K562 (cell line): Measurements from ENCODE around the gene PFDN4. TPM values are rescaled to one million over a fixed set of nuclear protein-coding genes. Genes with fewer than 3 reads are reported as not detected.

Source experiments
- ATAC-seq: fragments of 200-7000 bp; cut with Tn5 transposase; 3 replicates; pipeline ENCODE4 v1.9.1; 2020; ENCODE audit warnings: moderate library complexity
- BruUV-seq: library from RNA; stranded (reverse); fragments of 400-500 nt; replicated peaks from 2 replicates; lab custom pipeline; 2021; lab: Mats Ljungman, UMichigan
- CTCF ChIA-PET: fragments of 300-600 bp; formaldehyde crosslinking; extraction: SDS; loops from one replicate; lab custom pipeline; 2021; ENCODE audit warnings: low intra/inter-chr PET ratio; lab: Yijun Ruan, JAX
- POLR2A ChIA-PET: fragments of 300-600, 350-650 bp; sonication (Branson Sonifier 250); formaldehyde crosslinking; extraction: SDS; loops from one replicate; lab custom pipeline; 2021; ENCODE audit warnings: antibody characterized with exemption, inconsistent platforms; lab: Yijun Ruan, JAX
- DNase-seq, 4 experiments: peaks; one replicate each; pipeline versions ENCODE4 v3.0.0 to v3.0.0-alpha.2; 2011 to 2018; ENCODE audit warnings: low spot score in 3 of 4, mixed read lengths in 3 of 4; ENCODE audit errors: extremely low read depth in 1 of 4
- FAIRE-seq: peaks from 2 replicates; lab custom pipeline; 2011; peaks lifted over from hg19 to GRCh38; lab: Jason Lieb, UNC
- H2AFZ ChIP-seq: 2 replicates; pipeline ENCODE4 v1.6.0; 2011; ENCODE audit warnings: low read depth, low read length, control low read depth, inconsistent platforms
- H3K27ac ChIP-seq: fragments of 200-600 bp; 3 replicates; pipeline ENCODE4 v1.8.0; 2011; ENCODE audit warnings: low read depth, mild to moderate bottlenecking, control low read depth, inconsistent platforms, low read length, moderate library complexity, mixed read lengths; ENCODE audit errors: extremely low read depth
- H3K27me3 ChIP-seq, 2 experiments: fragments of 300-600 bp in 1 of 2; 2 replicates in 1 of 2; 3 replicates in 1 of 2; pipeline versions ENCODE4 v1.6.0 to v1.8.0; 2011; ENCODE audit warnings: inconsistent platforms in 2 of 2, low read length in 2 of 2, mild to moderate bottlenecking in 1 of 2, mixed read lengths in 1 of 2, moderate library complexity in 1 of 2; ENCODE audit not compliant: control insufficient read depth in 2 of 2, insufficient read depth in 2 of 2
- H3K36me3 ChIP-seq: fragments of 300-600 bp; 3 replicates; pipeline ENCODE4 v1.8.0; 2011; ENCODE audit warnings: mild to moderate bottlenecking, low read length, inconsistent platforms; ENCODE audit not compliant: control insufficient read depth, insufficient read depth
- H3K4me1 ChIP-seq, 2 experiments: fragments of 200-600 bp in 1 of 2; replicated peaks in 1 of 2; 2 replicates in 1 of 2; 3 replicates in 1 of 2; pipeline versions ENCODE4 v1.5.1 to v1.8.0; 2011; ENCODE audit warnings: inconsistent platforms in 2 of 2, low read length in 2 of 2, mild to moderate bottlenecking in 1 of 2, mixed read lengths in 1 of 2, moderate library complexity in 1 of 2; ENCODE audit not compliant: control insufficient read depth in 2 of 2, insufficient read depth in 2 of 2
- H3K4me2 ChIP-seq: 2 replicates; pipeline ENCODE4 v1.6.1; 2011; ENCODE audit warnings: low read length, control low read depth, inconsistent platforms, mixed read lengths; ENCODE audit not compliant: insufficient read depth
- H3K4me3 ChIP-seq: fragments of 200-600 bp; sonication (generic), shearing (Covaris generic); 2 replicates; pipeline ENCODE4 v1.5.1; 2016; ENCODE audit warnings: control low read depth, inconsistent platforms
- H3K79me2 ChIP-seq: fragments of 200-600 bp; 3 replicates; pipeline ENCODE4 v1.8.0; 2011; ENCODE audit warnings: low read length, inconsistent platforms; ENCODE audit not compliant: control insufficient read depth, insufficient read depth
- H3K9ac ChIP-seq, 2 experiments: 2 replicates each; pipeline versions ENCODE4 v1.6.0 to v1.6.1; 2011; ENCODE audit warnings: low read depth in 2 of 2, low read length in 2 of 2, control low read depth in 1 of 2, inconsistent platforms in 1 of 2, mild to moderate bottlenecking in 1 of 2, mixed read lengths in 1 of 2; ENCODE audit not compliant: insufficient read depth in 1 of 2
- H3K9me1 ChIP-seq: one replicate; pipeline ENCODE4 v1.6.0; 2011; ENCODE audit warnings: inconsistent platforms, mild to moderate bottlenecking, low read length, moderate library complexity; ENCODE audit not compliant: control insufficient read depth, insufficient read depth
- H3K9me3 ChIP-seq: replicated peaks from 2 replicates; pipeline ENCODE4 v1.5.1; 2011; ENCODE audit warnings: low read depth, low read length, inconsistent platforms; ENCODE audit not compliant: control insufficient read depth, insufficient read depth
- H4K20me1 ChIP-seq: replicated peaks from 2 replicates; pipeline ENCODE4 v1.6.1; 2011; ENCODE audit warnings: low read length, inconsistent platforms, mixed read lengths; ENCODE audit not compliant: control insufficient read depth, insufficient read depth
- ZNF75A ChIP-seq: fragments of 450-650 bp; formaldehyde crosslinking; IDR thresholded peaks from 2 replicates; pipeline ENCODE4 v1.4.0; 2020; ENCODE audit warnings: mild to moderate bottlenecking
- WGBS: fragments of 100-300 bp; shearing (Covaris generic); methylation state at CpG from one replicate; pipeline ENCODE4 v1.1.6; 2016; ENCODE audit warnings: low coverage, mixed read lengths; ENCODE audit not compliant: insufficient coverage; ENCODE audit errors: missing lambda C conversion rate; 5-methylcytosine and 5-hydroxymethylcytosine counted together
- in situ Hi-C: fragments of 300-500 bp; cut with MboI; formaldehyde crosslinking; loops from 4 replicates; pipeline ENCODE4 v1.15.0; 2018; ENCODE audit warnings: inconsistent platforms, mixed read lengths
- intact Hi-C: fragments of 100-400 bp; cut with micrococcal nuclease; formaldehyde crosslinking; loops from 2 replicates; pipeline ENCODE4 v1.14.2; 2022
- polyA plus RNA-seq, 8 experiments: library from polyadenylated mRNA; depleted of rRNA in 4 of 8; stranded (reverse) in 5 of 8; unstranded in 3 of 8; fragments of >200 nt; fragmentation: Nextera tagmentation in 2 of 8; fragmentation: Illumina TruSeq in 1 of 8; extraction: Ambion mirVana in 2 of 8; extraction: Trizol in 1 of 8; gene quantifications; 2 replicates each; pipeline versions ENCODE4 v1.2.1 to v1.2.3, GENCODE V29; 2011 to 2014; ENCODE audit warnings: inconsistent platforms in 1 of 8, missing spikeins in 1 of 8
- total RNA-seq, 7 experiments: library from RNA; depleted of rRNA in 6 of 7; stranded (reverse); fragments of >200 nt in 6 of 7; fragmentation: Illumina TruSeq in 2 of 7; extraction: Trizol in 2 of 7; gene quantifications; 2 replicates each; pipeline versions ENCODE4 v1.2.1 to v1.2.3, GENCODE V29; 2011 to 2021; ENCODE audit warnings: low replicate concordance in 1 of 7
- TF ChIP-seq, protein P1 (sequence below), 3 experiments: fragments of 200-800 bp in 1 of 3; fragments of 250-450 bp in 1 of 3; fragments of 450-650 bp in 1 of 3; sonication (Bioruptor Pico) in 1 of 3; sonication (Bioruptor generic) in 1 of 3; formaldehyde crosslinking in 1 of 3; IDR thresholded peaks; 2 replicates each; pipeline versions ENCODE4 v1.6.1 to v1.8.0; 2016 to 2022; ENCODE audit warnings: mild to moderate bottlenecking in 2 of 3, missing genetic modification characterization in 2 of 3, missing compliant biosample characterization in 1 of 3, moderate library complexity in 1 of 3

PFDN4 gene
- total and polyA plus RNA-seq, 9 of the 15 experiments (the other 6 are each of a cell fraction or from before 2014, with no cell fraction given), result 60.1 to 214 (median 122) TPM

- POLR2A ChIA-PET, result no interaction called here
- intact Hi-C loops, result no loop called here
- Histone ChIP-seq H3K27me3 (peaks cover 3 to 15% of the 10 kb centered on the region in 2 experiments; a peak in 3 of 5 replicates), H3K9ac (no peak overlapping the region), H3K9me1 (no peaks in the 10 kb centered on the region), H3K79me2 (peaks cover 18% of the 10 kb centered on the region), H3K4me3 (no peak overlapping the region), H2AFZ (peak overlapping the region; percentile 19; the same call in 1 of the 2 replicates), H4K20me1 (no peaks in the 10 kb centered on the region), H3K36me3 (no peaks in the 10 kb centered on the region), H3K9me3 (no peaks in the 10 kb centered on the region), H3K4me1 (peaks cover 6 to 7% of the 10 kb centered on the region in 2 experiments; a peak in 3 of 5 replicates)
- ATAC-seq (no peak), DNase-seq (no peak), FAIRE-seq (no peak)
- in situ Hi-C loops, result loop anchor here (25.0 kb wide), 1 partner anchor 642 kb away; no protein-coding TSS in a partner anchor
- WGBS, result 36% methylated on average over 5 of the region's 5 CpGs
- BruUV-seq, result no TSS peak
- TF ChIP-seq, protein P1, sequence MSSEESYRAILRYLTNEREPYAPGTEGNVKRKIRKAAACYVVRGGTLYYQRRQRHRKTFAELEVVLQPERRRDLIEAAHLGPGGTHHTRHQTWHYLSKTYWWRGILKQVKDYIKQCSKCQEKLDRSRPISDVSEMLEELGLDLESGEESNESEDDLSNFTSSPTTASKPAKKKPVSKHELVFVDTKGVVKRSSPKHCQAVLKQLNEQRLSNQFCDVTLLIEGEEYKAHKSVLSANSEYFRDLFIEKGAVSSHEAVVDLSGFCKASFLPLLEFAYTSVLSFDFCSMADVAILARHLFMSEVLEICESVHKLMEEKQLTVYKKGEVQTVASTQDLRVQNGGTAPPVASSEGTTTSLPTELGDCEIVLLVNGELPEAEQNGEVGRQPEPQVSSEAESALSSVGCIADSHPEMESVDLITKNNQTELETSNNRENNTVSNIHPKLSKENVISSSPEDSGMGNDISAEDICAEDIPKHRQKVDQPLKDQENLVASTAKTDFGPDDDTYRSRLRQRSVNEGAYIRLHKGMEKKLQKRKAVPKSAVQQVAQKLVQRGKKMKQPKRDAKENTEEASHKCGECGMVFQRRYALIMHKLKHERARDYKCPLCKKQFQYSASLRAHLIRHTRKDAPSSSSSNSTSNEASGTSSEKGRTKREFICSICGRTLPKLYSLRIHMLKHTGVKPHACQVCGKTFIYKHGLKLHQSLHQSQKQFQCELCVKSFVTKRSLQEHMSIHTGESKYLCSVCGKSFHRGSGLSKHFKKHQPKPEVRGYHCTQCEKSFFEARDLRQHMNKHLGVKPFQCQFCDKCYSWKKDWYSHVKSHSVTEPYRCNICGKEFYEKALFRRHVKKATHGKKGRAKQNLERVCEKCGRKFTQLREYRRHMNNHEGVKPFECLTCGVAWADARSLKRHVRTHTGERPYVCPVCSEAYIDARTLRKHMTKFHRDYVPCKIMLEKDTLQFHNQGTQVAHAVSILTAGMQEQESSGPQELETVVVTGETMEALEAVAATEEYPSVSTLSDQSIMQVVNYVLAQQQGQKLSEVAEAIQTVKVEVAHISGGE (CRISPR knock-in tag; IDR thresholded peaks at IDR 0.05), result peak in 1 of 3 experiments; percentile 48; a peak in 1 of 6 replicates
- TF ChIP-seq ZNF75A, result no peak
- TF ChIP-seq, all 486 proteins: peak for 1
- Histone ChIP-seq H3K4me2 (no peak overlapping the region), H3K27ac (no peak overlapping the region)
- CTCF ChIA-PET, result no interaction called here
Measured at GRCh38 chr20:54204481-54204880, 3.4 kb upstream of the PFDN4 start.
